Measurements from ENCODE around the gene MTNR1A. TPM values are rescaled to one million over a fixed set of nuclear protein-coding genes. Genes with fewer than 3 reads are reported as not detected.

MTNR1A gene
- polyA plus RNA-seq = 0.48 TPM
- long read RNA-seq, donor 1 = 0 reads
- long read RNA-seq, donor 2 = 0 reads
- long read RNA-seq, donor 3 = 0 reads
- long read RNA-seq, donor 4 = 0 reads
- long read RNA-seq, donor 5 = 0 reads
- long read RNA-seq, donor 6 = 0 reads
- long read RNA-seq, donor 7 = 0 reads
- long read RNA-seq, donor 8 = 0 reads
- long read RNA-seq, donor 9 = 0 reads
- long read RNA-seq, donor 10 = 0 reads
- long read RNA-seq, donor 11 = 0 reads

DNA sequence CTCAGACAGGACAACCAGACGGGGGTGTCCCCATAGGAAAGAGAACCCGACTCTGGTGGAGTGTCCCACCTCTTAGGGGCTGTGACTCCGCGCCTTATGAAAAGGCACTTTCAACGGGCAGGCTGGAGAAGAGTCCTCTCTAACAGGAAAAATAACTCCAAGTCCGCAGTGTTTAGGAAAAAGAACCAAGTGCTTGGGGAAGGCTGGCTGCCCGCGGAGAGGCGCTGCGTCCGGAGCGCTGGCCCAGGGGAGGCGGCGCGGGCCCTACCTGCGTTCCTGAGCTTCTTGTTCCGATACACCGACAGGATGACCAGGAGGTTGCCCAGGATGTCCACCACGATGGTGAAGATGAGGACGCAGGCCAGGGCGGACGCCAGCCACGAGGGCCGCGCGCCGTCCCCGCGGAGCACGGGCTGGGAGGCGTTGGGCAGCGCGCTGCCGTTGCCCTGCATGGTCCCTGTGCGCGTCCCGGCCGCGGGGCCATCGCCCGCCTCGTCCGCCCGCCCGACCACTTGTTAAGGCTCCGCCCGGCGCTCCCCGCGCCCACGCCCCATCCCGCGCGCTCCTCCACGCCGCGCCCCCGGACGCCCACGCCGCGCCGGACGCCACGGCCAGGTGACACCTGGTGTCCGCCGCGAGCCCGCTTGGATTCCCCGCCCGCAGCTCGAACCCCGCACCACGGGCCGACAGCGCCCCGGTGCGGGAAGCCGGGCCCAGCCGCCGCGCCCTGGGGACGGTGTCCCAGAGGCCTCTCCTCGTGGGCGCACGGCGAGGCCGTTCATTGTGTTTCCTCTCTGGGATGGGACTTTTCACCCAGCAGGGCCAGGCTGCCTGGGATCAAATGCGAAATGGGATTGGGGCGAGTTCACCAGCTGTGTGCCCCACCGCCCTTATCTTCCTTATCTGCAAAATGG, at the start of gene MTNR1A:
Gene MTNR1A, minus strand, starts transcription at position 654 of the 914 bp plus-strand sequence. Its CDS starts 202 bp downstream, at position 452.
- WGBS (ENCODE audit: insufficient coverage, low lambda C conversion rate) = no CpG with 5 or more reads among the region's 91 CpGs
- Histone ChIP-seq H3K36me3 (ENCODE audit: control insufficient read depth, insufficient read depth, low read length) (no peaks in the 10 kb centered on the region), H3K27ac (ENCODE audit: low read length) (no peak within 1 kb of the TSS), H3K4me3 (ENCODE audit: low read length) (no peak within 1 kb of the TSS), H3K9me3 (ENCODE audit: control insufficient read depth, low read depth, low read length) (no peaks in the 10 kb centered on the region), H3K4me1 (ENCODE audit: control insufficient read depth, insufficient read depth, low read length) (no peaks in the 10 kb centered on the region), H3K27me3 (ENCODE audit: control insufficient read depth, insufficient read depth, low read length) (peaks cover 26% of the 10 kb centered on the region)
- DNase-seq = peak; percentile 2 to 51

DNA sequence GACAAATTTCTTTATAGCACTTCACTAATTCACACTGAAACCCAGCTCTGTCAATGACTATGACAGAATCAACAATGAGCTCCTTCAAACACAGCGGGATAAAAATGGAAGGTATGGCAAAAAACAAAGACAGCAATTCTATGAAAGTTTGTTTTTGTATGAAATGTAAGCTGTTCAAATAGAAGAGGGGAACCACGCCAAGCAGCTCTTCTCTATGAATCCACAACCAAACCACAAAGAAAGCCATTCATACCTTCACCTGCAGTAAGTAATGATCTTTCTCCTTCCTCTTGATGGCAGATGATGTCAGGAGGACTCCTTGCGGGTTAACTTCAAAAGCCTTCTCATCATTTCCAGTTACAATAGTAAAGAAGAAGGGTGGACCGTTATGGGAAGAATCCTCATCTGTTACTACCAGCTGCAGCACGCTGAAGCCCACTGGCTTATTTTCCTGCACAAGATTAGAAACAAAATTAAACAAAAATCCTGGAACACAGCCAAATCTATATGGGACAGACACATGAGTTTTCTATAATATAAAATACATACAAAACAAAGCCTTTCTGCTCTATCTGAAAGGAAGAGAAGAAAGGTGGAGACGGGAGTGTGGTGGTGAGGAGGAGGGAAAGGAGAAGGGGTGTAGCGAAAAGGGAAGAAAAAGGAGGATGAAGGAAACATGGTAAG, 48.9 kb upstream of the MTNR1A start:
- Histone ChIP-seq H3K27me3 (ENCODE audit: control insufficient read depth, insufficient read depth, low read length) (no peaks in the 10 kb centered on the region), H3K36me3 (ENCODE audit: control insufficient read depth, insufficient read depth, low read length) (peaks cover 84% of the 10 kb centered on the region)
- 88% methylated on average over 4 of the region's 7 CpGs for WGBS (ENCODE audit: insufficient coverage, low lambda C conversion rate)

DNA sequence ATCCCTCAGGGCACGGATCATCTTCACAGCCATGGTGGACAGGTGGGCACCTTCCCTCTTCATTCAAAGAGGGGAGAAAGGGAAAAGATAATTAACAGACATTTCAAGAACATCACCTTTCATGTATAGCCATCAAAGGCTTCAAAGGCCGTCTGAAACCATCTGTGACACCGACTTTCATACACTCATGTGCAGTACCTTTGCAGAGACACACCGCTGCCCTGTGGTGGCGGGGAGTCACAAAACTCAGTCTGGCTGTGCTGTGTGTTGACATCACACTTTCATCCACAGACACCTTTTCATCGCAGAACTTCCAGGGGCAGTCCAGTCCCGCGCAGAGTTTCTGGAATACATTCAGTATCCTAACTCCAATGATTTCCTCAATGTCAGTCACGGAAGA, 47.6 kb upstream of the MTNR1A start:
- WGBS (ENCODE audit: insufficient coverage, low lambda C conversion rate) = no CpG with 5 or more reads among the region's 9 CpGs
- peaks cover 85% of the 10 kb centered on the region for H3K36me3 ChIP-seq (ENCODE audit: control insufficient read depth, insufficient read depth, low read length)

More for the DNA sequence above, 48.9 kb upstream of the MTNR1A start:
- Histone ChIP-seq H3K4me3 (ENCODE audit: low read length) (no peak overlapping the region), H3K9me3 (ENCODE audit: control insufficient read depth, low read depth, low read length) (no peaks in the 10 kb centered on the region), H3K27ac (ENCODE audit: low read length) (no peak overlapping the region), H3K4me1 (ENCODE audit: control insufficient read depth, insufficient read depth, low read length) (no peaks in the 10 kb centered on the region)
- DNase-seq = no peak

DNA sequence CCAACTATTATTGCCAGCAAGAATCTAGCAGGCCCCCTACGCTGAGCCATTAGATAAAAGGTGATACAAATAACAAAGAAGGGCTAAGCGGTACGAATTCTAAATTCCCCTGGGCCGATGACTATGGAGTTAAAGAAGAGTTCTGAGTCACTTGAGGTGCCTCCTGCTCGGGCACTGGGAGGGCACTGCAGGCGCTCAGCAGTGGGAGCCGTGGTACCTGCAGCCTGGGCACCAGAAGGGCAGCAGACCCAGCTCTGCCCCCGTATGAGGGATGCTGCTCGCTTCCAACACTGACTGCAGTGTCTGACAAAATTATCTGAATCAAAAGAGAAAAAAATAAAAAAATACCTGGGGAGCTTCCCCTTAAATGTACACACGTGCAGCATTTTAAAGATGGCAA, 44.1 kb upstream of the MTNR1A start:
- 100% methylated on average over 1 of the region's 10 CpGs for WGBS (ENCODE audit: insufficient coverage, low lambda C conversion rate)
- no peak overlapping the region for H3K27ac ChIP-seq (ENCODE audit: low read length)
- H3K4me1 ChIP-seq (ENCODE audit: control insufficient read depth, insufficient read depth, low read length) = no peaks in the 10 kb centered on the region
- H3K36me3 ChIP-seq (ENCODE audit: control insufficient read depth, insufficient read depth, low read length) = peaks cover 85% of the 10 kb centered on the region
- DNase-seq = no peak
- no peak overlapping the region for H3K4me3 ChIP-seq (ENCODE audit: low read length)
- H3K9me3 ChIP-seq (ENCODE audit: control insufficient read depth, low read depth, low read length) = no peaks in the 10 kb centered on the region
- no peaks in the 10 kb centered on the region for H3K27me3 ChIP-seq (ENCODE audit: control insufficient read depth, insufficient read depth, low read length)

More for the DNA sequence above, 47.6 kb upstream of the MTNR1A start:
- DNase-seq = no peak
- H3K4me3 ChIP-seq (ENCODE audit: low read length) = no peak overlapping the region
- H3K4me1 ChIP-seq (ENCODE audit: control insufficient read depth, insufficient read depth, low read length) = no peaks in the 10 kb centered on the region
- H3K27ac ChIP-seq (ENCODE audit: low read length) = no peak overlapping the region
- no peaks in the 10 kb centered on the region for H3K27me3 ChIP-seq (ENCODE audit: control insufficient read depth, insufficient read depth, low read length)
- H3K9me3 ChIP-seq (ENCODE audit: control insufficient read depth, low read depth, low read length) = no peaks in the 10 kb centered on the region

DNA sequence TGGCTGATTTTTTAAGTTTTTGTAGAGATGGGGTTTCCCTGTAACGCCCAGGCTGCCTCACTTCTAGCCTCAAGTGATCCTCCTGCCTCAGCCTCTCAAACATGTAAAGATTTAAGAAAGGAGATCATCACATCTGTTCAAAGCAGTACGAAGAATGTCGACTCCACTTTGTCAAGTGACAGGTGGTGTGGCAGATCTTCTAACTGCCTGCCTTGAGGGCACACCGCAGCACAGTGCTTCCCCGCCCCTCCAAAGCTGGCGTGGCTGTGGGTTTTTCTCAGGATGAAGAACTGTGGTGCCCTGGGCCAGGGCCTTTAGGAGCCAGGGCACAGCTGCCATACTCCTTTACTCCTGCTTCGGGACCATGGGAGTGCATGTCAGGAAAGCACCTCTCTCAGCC, 43.3 kb upstream of the MTNR1A start:
- no peaks in the 10 kb centered on the region for H3K4me1 ChIP-seq (ENCODE audit: control insufficient read depth, insufficient read depth, low read length)
- H3K9me3 ChIP-seq (ENCODE audit: control insufficient read depth, low read depth, low read length) = no peaks in the 10 kb centered on the region
- H3K27ac ChIP-seq (ENCODE audit: low read length) = no peak overlapping the region
- WGBS (ENCODE audit: insufficient coverage, low lambda C conversion rate) = no CpG with 5 or more reads among the region's 7 CpGs
- no peak overlapping the region for H3K4me3 ChIP-seq (ENCODE audit: low read length)
- H3K27me3 ChIP-seq (ENCODE audit: control insufficient read depth, insufficient read depth, low read length) = no peaks in the 10 kb centered on the region
- peaks cover 84% of the 10 kb centered on the region for H3K36me3 ChIP-seq (ENCODE audit: control insufficient read depth, insufficient read depth, low read length)
- no peak for DNase-seq

DNA sequence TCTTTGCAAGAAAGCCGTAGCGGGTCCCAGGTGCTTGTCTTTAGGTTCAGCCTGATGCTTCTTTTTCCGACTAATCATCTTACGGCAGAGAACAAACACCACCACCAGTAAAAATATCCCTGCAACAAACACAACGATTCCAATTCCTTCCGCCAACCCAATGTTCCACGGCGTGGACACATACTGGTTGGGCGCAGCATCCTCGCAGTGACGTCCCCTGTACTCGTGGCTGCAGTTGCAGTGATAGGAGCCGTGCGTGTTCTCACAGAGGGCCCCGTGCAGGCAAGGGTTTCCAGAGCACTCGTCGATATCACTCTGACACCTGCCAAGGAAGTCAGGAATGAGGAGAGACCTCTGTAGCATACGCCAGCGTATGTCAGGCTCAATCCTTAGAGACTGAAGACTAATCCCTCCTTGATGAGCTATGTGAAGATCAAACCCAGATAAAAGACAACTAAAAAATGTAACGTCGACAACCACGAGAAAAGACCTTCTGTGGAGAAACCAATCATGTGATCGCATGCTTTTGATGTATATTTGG, 41.6 kb upstream of the MTNR1A start:
- Histone ChIP-seq H3K9me3 (ENCODE audit: control insufficient read depth, low read depth, low read length) (no peaks in the 10 kb centered on the region), H3K36me3 (ENCODE audit: control insufficient read depth, insufficient read depth, low read length) (peaks cover 82% of the 10 kb centered on the region), H3K27me3 (ENCODE audit: control insufficient read depth, insufficient read depth, low read length) (no peaks in the 10 kb centered on the region), H3K27ac (ENCODE audit: low read length) (no peak overlapping the region), H3K4me1 (ENCODE audit: control insufficient read depth, insufficient read depth, low read length) (no peaks in the 10 kb centered on the region), H3K4me3 (ENCODE audit: low read length) (no peak overlapping the region)
- DNase-seq = no peak
- WGBS (ENCODE audit: insufficient coverage, low lambda C conversion rate) = 100% methylated on average over 3 of the region's 23 CpGs

DNA sequence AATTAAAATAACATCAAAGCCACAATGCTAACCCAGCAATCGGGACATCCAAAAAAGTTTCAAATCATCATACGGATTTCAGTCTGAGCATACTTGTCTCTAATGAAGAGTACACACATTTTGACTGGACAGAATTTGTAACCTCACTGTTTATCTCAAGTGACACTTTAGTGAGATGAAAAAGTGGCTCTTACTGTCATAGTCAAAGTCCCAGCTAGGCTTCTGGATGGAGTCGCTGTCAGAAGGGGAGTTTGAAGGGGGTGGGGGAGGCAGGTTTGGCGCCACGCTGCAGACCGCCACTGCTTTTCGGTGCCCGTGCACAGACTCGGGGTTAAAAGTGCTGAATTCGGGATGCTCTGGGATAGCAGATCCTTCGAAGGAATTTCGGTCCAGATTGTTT, 41.0 kb upstream of the MTNR1A start:
- H3K27ac ChIP-seq (ENCODE audit: low read length) = no peak overlapping the region
- no peak for DNase-seq
- no peaks in the 10 kb centered on the region for H3K27me3 ChIP-seq (ENCODE audit: control insufficient read depth, insufficient read depth, low read length)
- WGBS (ENCODE audit: insufficient coverage, low lambda C conversion rate) = no CpG with 5 or more reads among the region's 12 CpGs
- no peak overlapping the region for H3K4me3 ChIP-seq (ENCODE audit: low read length)
- H3K4me1 ChIP-seq (ENCODE audit: control insufficient read depth, insufficient read depth, low read length) = no peaks in the 10 kb centered on the region
- H3K9me3 ChIP-seq (ENCODE audit: control insufficient read depth, low read depth, low read length) = no peaks in the 10 kb centered on the region
- peaks cover 84% of the 10 kb centered on the region for H3K36me3 ChIP-seq (ENCODE audit: control insufficient read depth, insufficient read depth, low read length)

DNA sequence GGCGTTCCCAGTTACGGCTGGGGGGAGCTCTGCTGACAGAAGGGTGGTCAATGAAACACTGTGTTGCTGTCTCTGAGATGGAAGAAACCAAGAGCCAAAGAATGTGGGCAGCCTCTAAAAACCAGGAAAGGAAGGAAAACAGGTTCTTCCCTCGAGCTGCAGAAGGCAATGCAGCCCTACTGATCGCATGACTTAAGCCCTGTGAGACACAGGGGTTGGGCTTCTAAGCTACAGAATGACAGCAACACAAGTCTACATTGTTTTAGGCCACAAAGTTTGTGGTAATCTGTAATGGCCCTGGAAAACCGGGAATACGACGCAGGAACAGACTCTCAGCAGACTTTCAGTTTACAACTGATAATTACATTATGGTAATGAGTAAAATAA, 38.2 kb upstream of the MTNR1A start:
- Histone ChIP-seq H3K9me3 (ENCODE audit: control insufficient read depth, low read depth, low read length) (no peaks in the 10 kb centered on the region), H3K36me3 (ENCODE audit: control insufficient read depth, insufficient read depth, low read length) (peaks cover 69% of the 10 kb centered on the region), H3K27me3 (ENCODE audit: control insufficient read depth, insufficient read depth, low read length) (no peaks in the 10 kb centered on the region), H3K4me1 (ENCODE audit: control insufficient read depth, insufficient read depth, low read length) (no peaks in the 10 kb centered on the region), H3K4me3 (ENCODE audit: low read length) (no peak overlapping the region), H3K27ac (ENCODE audit: low read length) (no peak overlapping the region)
- no peak for DNase-seq
- 60% methylated on average over 1 of the region's 7 CpGs for WGBS (ENCODE audit: insufficient coverage, low lambda C conversion rate)

DNA sequence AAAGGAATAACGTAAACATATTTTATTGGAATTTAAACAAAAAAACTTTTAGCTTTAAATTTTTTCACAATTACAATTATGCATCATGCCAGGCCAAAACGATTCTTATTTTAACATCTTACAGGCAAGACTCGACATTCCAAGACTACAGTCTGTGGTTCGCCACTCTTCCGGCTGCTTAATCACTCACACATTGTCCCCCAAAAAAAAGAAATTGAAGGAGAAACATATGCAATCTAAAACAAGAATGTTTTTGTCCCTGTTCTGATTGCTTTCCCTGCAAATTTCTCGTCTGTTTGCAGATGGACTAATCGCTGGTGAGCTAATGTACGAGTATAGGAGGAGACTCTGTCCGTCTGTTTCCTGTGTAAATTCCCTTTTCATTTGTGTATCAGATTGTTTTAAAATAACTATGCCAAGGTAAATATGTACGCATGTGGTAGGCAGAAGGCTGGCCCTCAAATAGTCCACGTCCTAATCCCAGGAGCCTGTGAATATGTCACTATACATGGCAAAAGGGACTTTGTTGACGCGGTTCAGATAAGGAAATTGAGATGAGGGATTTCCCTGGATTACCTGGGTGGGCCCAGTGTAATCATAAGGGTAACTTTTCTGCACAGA, 37.7 kb upstream of the MTNR1A start:
- H3K27ac ChIP-seq (ENCODE audit: low read length) = no peak overlapping the region
- H3K36me3 ChIP-seq (ENCODE audit: control insufficient read depth, insufficient read depth, low read length) = peaks cover 69% of the 10 kb centered on the region
- H3K9me3 ChIP-seq (ENCODE audit: control insufficient read depth, low read depth, low read length) = no peaks in the 10 kb centered on the region
- no peaks in the 10 kb centered on the region for H3K27me3 ChIP-seq (ENCODE audit: control insufficient read depth, insufficient read depth, low read length)
- no peak for DNase-seq
- H3K4me3 ChIP-seq (ENCODE audit: low read length) = no peak overlapping the region
- no peaks in the 10 kb centered on the region for H3K4me1 ChIP-seq (ENCODE audit: control insufficient read depth, insufficient read depth, low read length)
- WGBS (ENCODE audit: insufficient coverage, low lambda C conversion rate) = 93% methylated on average over 3 of the region's 13 CpGs

DNA sequence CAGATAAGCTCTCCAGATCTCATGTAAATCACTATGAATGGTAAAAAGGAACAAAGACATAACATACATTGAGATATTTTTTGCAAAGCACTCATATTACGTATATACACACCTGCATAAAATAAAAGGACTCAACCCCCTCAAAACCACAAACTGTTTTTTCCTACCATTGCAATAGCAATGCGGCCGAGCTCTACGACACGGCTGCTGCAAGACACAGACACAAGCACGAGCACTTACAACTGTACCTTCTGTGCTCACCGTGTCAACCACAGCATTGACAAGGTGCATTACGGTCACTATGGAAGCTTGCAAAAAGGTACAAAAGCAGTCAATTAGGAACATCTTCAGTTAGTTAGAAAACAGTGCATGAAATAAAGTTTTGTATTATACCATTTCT, 37.1 kb upstream of the MTNR1A start:
- peaks cover 63% of the 10 kb centered on the region for H3K36me3 ChIP-seq (ENCODE audit: control insufficient read depth, insufficient read depth, low read length)

More for the DNA sequence above, 37.1 kb upstream of the MTNR1A start:
- no peaks in the 10 kb centered on the region for H3K27me3 ChIP-seq (ENCODE audit: control insufficient read depth, insufficient read depth, low read length)
- no peak overlapping the region for H3K4me3 ChIP-seq (ENCODE audit: low read length)
- WGBS (ENCODE audit: insufficient coverage, low lambda C conversion rate) = no CpG with 5 or more reads among the region's 8 CpGs
- no peaks in the 10 kb centered on the region for H3K9me3 ChIP-seq (ENCODE audit: control insufficient read depth, low read depth, low read length)
- H3K4me1 ChIP-seq (ENCODE audit: control insufficient read depth, insufficient read depth, low read length) = no peaks in the 10 kb centered on the region
- H3K27ac ChIP-seq (ENCODE audit: low read length) = no peak overlapping the region
- no peak for DNase-seq
